A549 (cell line): ENCODE results near the gene SOX5. TPM values are rescaled to one million over a fixed set of nuclear protein-coding genes. Genes with fewer than 3 reads are reported as not detected.

ENCODE experiments used
- ATAC-seq, 2 experiments: fragments of 200-7000 bp in 1 of 2; fragments of >200 bp in 1 of 2; cut with Nextera tagmentation in 1 of 2; cut with Tn5 transposase in 1 of 2; 3 replicates each; pipeline versions ENCODE4 v1.8.0 to v1.9.1; 2018 to 2020; ENCODE audit warnings: mild to moderate bottlenecking in 1 of 2, moderate library complexity in 1 of 2
- CTCF ChIA-PET: fragments of 300-600 bp; sonication (Branson Sonifier 250); formaldehyde crosslinking; extraction: SDS; loops from one replicate; lab custom pipeline; 2021; ENCODE audit warnings: antibody characterized with exemption, inconsistent platforms; lab: Yijun Ruan, JAX
- POLR2A ChIA-PET: fragments of 350-600 bp; formaldehyde crosslinking; extraction: SDS; loops from one replicate; lab custom pipeline; 2021; ENCODE audit warnings: antibody characterized with exemption, inconsistent platforms; lab: Yijun Ruan, JAX
- DNase-seq, 2 experiments: peaks; one replicate each; pipeline versions ENCODE4 v3.0.0 to v3.0.0-alpha.2; 2011 to 2016; ENCODE audit warnings: low read depth in 1 of 2, low spot score in 1 of 2
- FAIRE-seq: peaks from 2 replicates; lab custom pipeline; 2011; peaks lifted over from hg19 to GRCh38; lab: Jason Lieb, UNC
- H3K27ac ChIP-seq, 2 experiments: fragments of >200 bp; sonication (Bioruptor Twin); formaldehyde crosslinking; 3 replicates each; pipeline ENCODE4 v1.5.1; 2016 to 2017
- H3K4me1 ChIP-seq: fragments of >200 bp; sonication (Bioruptor Twin); formaldehyde crosslinking; 3 replicates; pipeline ENCODE4 v1.6.1; 2016
- H3K4me2 ChIP-seq: fragments of >200 bp; sonication (Bioruptor Twin); formaldehyde crosslinking; 3 replicates; pipeline ENCODE4 v1.6.1; 2016
- H3K4me3 ChIP-seq: fragments of >200 bp; sonication (Bioruptor Twin); formaldehyde crosslinking; 3 replicates; pipeline ENCODE4 v1.5.1; 2016
- H3K9me3 ChIP-seq: fragments of >200 bp; sonication (Bioruptor Twin); formaldehyde crosslinking; 3 replicates; pipeline ENCODE4 v1.6.1; 2016
- BCL3 ChIP-seq: fragments of >200 bp; sonication (Bioruptor Twin); formaldehyde crosslinking; IDR thresholded peaks from 3 replicates; pipeline ENCODE4 v1.6.1; 2016
- BHLHE40 ChIP-seq: IDR thresholded peaks from 2 replicates; pipeline ENCODE4 v1.6.1; 2012; ENCODE audit warnings: low read depth, low read length, inconsistent platforms
- CEBPB ChIP-seq, 2 experiments: fragments of >200 bp in 1 of 2; sonication (Bioruptor Twin) in 1 of 2; formaldehyde crosslinking in 1 of 2; IDR thresholded peaks; 2 replicates each; pipeline ENCODE4 v1.6.1; 2012 to 2016
- CHD2 ChIP-seq: fragments of 150-350 bp; IDR thresholded peaks from 2 replicates; pipeline ENCODE4 v1.6.1; 2014; ENCODE audit warnings: low read length; ENCODE audit not compliant: partially characterized antibody
- CHD4 ChIP-seq: fragments of 200-600 bp; sonication (generic); IDR thresholded peaks from 2 replicates; pipeline ENCODE4 v1.6.1; 2016; ENCODE audit warnings: antibody characterized with exemption, mild to moderate bottlenecking, borderline replicate concordance
- EHF ChIP-seq: fragments of 250-450 bp; sonication (Bioruptor Pico); IDR thresholded peaks from 2 replicates; pipeline ENCODE4 v1.5.0; 2020; ENCODE audit warnings: mild to moderate bottlenecking
- EHMT2 ChIP-seq: fragments of 200-600 bp; sonication (generic); IDR thresholded peaks from 2 replicates; pipeline ENCODE4 v1.6.1; 2016; ENCODE audit warnings: antibody characterized with exemption, low read depth, mild to moderate bottlenecking, moderate library complexity
- EP300 ChIP-seq, 2 experiments: fragments of >200 bp; sonication (Bioruptor Twin); formaldehyde crosslinking; IDR thresholded peaks; 2 replicates in 1 of 2; 3 replicates in 1 of 2; pipeline ENCODE4 v1.6.1; 2016 to 2017
- ESRRA ChIP-seq: fragments of 150-350 bp; IDR thresholded peaks from 2 replicates; pipeline ENCODE4 v1.6.1; 2014; ENCODE audit warnings: mild to moderate bottlenecking, low read length, borderline replicate concordance
- FOXS1 ChIP-seq: fragments of 250-450 bp; sonication (Bioruptor Pico); IDR thresholded peaks from 2 replicates; pipeline ENCODE4 v1.5.0; 2020; ENCODE audit warnings: mild to moderate bottlenecking, moderate library complexity
- GATA3 ChIP-seq: IDR thresholded peaks from 2 replicates; pipeline ENCODE4 v1.6.1; 2012; ENCODE audit warnings: borderline replicate concordance
- HES2 ChIP-seq: fragments of >200 bp; sonication (Bioruptor Twin); formaldehyde crosslinking; IDR thresholded peaks from 2 replicates; pipeline ENCODE4 v1.6.1; 2016
- HMGXB4 ChIP-seq: fragments of 250-450 bp; sonication (Bioruptor Pico); IDR thresholded peaks from 2 replicates; pipeline ENCODE4 v1.5.0; 2021; ENCODE audit warnings: mild to moderate bottlenecking, moderate library complexity, borderline replicate concordance
- HOXB13 ChIP-seq: fragments of 250-450 bp; sonication (Bioruptor Pico); IDR thresholded peaks from 2 replicates; pipeline ENCODE4 v1.5.0; 2020; ENCODE audit warnings: low read depth, mild to moderate bottlenecking, moderate library complexity
- KDM1A ChIP-seq: fragments of 200-600 bp; sonication (generic); IDR thresholded peaks from 2 replicates; pipeline ENCODE4 v1.6.1; 2016; ENCODE audit warnings: low read depth, mild to moderate bottlenecking
- MAFK ChIP-seq: fragments of 450-650 bp; IDR thresholded peaks from 2 replicates; pipeline ENCODE4 v1.6.1; 2014; ENCODE audit not compliant: partially characterized antibody
- MAX ChIP-seq: IDR thresholded peaks from 2 replicates; pipeline ENCODE4 v1.6.1; 2012
- NFE2L2 ChIP-seq: fragments of 150-350 bp; conservative IDR thresholded peaks from 2 replicates; pipeline ENCODE4 v1.6.1; 2014; ENCODE audit warnings: low read length
- NPAS2 ChIP-seq: fragments of 250-450 bp; sonication (Bioruptor Pico); IDR thresholded peaks from 2 replicates; pipeline ENCODE4 v1.8.0; 2022; ENCODE audit warnings: mild to moderate bottlenecking, moderate library complexity, borderline replicate concordance
- POLR2A ChIP-seq: IDR thresholded peaks from 2 replicates; pipeline ENCODE4 v1.6.1; 2012; ENCODE audit warnings: mild to moderate bottlenecking, low read length
- RAD21 ChIP-seq, 2 experiments: fragments of >200 bp in 1 of 2; sonication (Bioruptor Twin) in 1 of 2; formaldehyde crosslinking in 1 of 2; IDR thresholded peaks in 1 of 2; conservative IDR thresholded peaks in 1 of 2; 2 replicates in 1 of 2; 3 replicates in 1 of 2; pipeline ENCODE4 v1.6.1; 2012 to 2018; ENCODE audit warnings: inconsistent platforms in 1 of 2
- RARB ChIP-seq: fragments of 250-450 bp; sonication (Bioruptor Pico); IDR thresholded peaks from 2 replicates; pipeline ENCODE4 v1.8.0; 2021; ENCODE audit warnings: mild to moderate bottlenecking, moderate library complexity
- RCOR1 ChIP-seq: fragments of 150-350 bp; IDR thresholded peaks from 2 replicates; pipeline ENCODE4 v1.6.1; 2014; ENCODE audit warnings: antibody characterized with exemption, low read length, low read depth
- REST ChIP-seq: fragments of 200-600 bp; sonication (generic); IDR thresholded peaks from 2 replicates; pipeline ENCODE4 v1.6.1; 2016; ENCODE audit warnings: antibody characterized with exemption, mild to moderate bottlenecking, moderate library complexity
- RFX5 ChIP-seq: fragments of 450-650 bp; IDR thresholded peaks from 2 replicates; pipeline ENCODE4 v1.7.1; 2014; ENCODE audit warnings: antibody characterized with exemption, mild to moderate bottlenecking, moderate library complexity
- TFCP2L1 ChIP-seq: fragments of 250-450 bp; sonication (Bioruptor Pico); IDR thresholded peaks from 2 replicates; pipeline ENCODE4 v1.5.0; 2021; ENCODE audit warnings: mild to moderate bottlenecking
- TP53 ChIP-seq: fragments of 250-450 bp; sonication (Bioruptor Pico); IDR thresholded peaks from 2 replicates; pipeline ENCODE4 v1.5.0; 2021; ENCODE audit warnings: mild to moderate bottlenecking, moderate library complexity
- ZC3H11A ChIP-seq: fragments of 450-650 bp; IDR thresholded peaks from 2 replicates; pipeline ENCODE4 v1.6.1; 2014; ENCODE audit warnings: antibody characterized with exemption, mild to moderate bottlenecking
- ZFP36 ChIP-seq: fragments of 450-650 bp; IDR thresholded peaks from 2 replicates; pipeline ENCODE4 v1.6.1; 2014; ENCODE audit warnings: borderline replicate concordance; ENCODE audit not compliant: partially characterized antibody
- whole genome bisulfite sequencing: methylation state at CpG from one replicate; pipeline ENCODE4 v1.1.6; 2017; ENCODE audit errors: missing lambda C conversion rate; 5-methylcytosine and 5-hydroxymethylcytosine counted together
- polyA plus RNA-seq, 4 experiments: library from polyadenylated mRNA; depleted of rRNA in 3 of 4; stranded (reverse); fragments of >200 nt; fragmentation: RNase III in 1 of 4; extraction: RNeasy Plus Mini Kit Qiagen cat#74134 plus additional on column Dnase treatment in 1 of 4; gene quantifications; 2 replicates in 3 of 4; 3 replicates in 1 of 4; pipeline ENCODE4 v1.2.3, GENCODE V29; 2011 to 2017

The SOX5 gene
- polyA plus RNA-seq, 2 of the 4 experiments (the other 2 are of a cell fraction) = not detected

- FAIRE-seq (no peak), ATAC-seq (no peak), DNase-seq (no peak)
- Histone ChIP-seq H3K4me2 (no peak overlapping the region), H3K9me3 (0 out of 3 replicates have a peak, but pooled peaks cover 2% of the 10 kb centered on the region), H3K27ac (no peak overlapping the region), H3K4me1 (no peaks in the 10 kb centered on the region), H3K4me3 (no peak overlapping the region)
- TF ChIP-seq KDM1A = no peak
- TF ChIP-seq NPAS2 (CRISPR knock-in tag) = no peak
- TF ChIP-seq RCOR1 = no peak
- TF ChIP-seq TP53 (CRISPR knock-in tag) = no peak
- TF ChIP-seq HMGXB4 = no peak
- no peak for TF ChIP-seq ESRRA
- no peak for TF ChIP-seq EHMT2
- TF ChIP-seq BCL3 = no peak
- no peak for TF ChIP-seq POLR2A
- TF ChIP-seq NFE2L2 = no peak
- TF ChIP-seq MAX = no peak
- no peak for TF ChIP-seq TFCP2L1 (CRISPR knock-in tag)
- no peak for TF ChIP-seq ZFP36
- TF ChIP-seq GATA3 = no peak
- no peak for TF ChIP-seq MAFK
- ChIA-PET POLR2A (no interaction called here), CTCF (interaction anchor here (0.6 kb wide), 1 partner anchor 128 kb away, joined by 4 read pairs; no protein-coding TSS in a partner anchor)
- 2% methylated on average over 1 of the region's 1 CpG for WGBS
Measured at GRCh38 chr12:23618718-23619117, 330.8 kb downstream of the SOX5 start.

GRCh38 chr12:23617749-23618148 lies 331.7 kb downstream of the SOX5 start:
- FAIRE-seq (no peak), ATAC-seq (no peak)

More at GRCh38 chr12:23617749-23618148, 331.7 kb downstream of the SOX5 start:
- CTCF ChIA-PET = no interaction called here
- TF ChIP-seq KDM1A (no peak), EP300 (IDR thresholded peaks at IDR 0.05) (no peak), HOXB13 (CRISPR knock-in tag) (no peak), REST (no peak), BHLHE40 (no peak), RARB (no peak), HES2 (no peak), TP53 (CRISPR knock-in tag) (no peak), RCOR1 (no peak), MAX (no peak), CEBPB (IDR thresholded peaks at IDR 0.05) (no peak), RFX5 (no peak), ZFP36 (no peak), ZC3H11A (no peak), FOXS1 (CRISPR knock-in tag) (no peak), NPAS2 (CRISPR knock-in tag) (no peak), EHF (CRISPR knock-in tag) (no peak), RAD21 (conservative IDR thresholded peaks at IDR 0.05 in 1 of 2, IDR thresholded peaks at IDR 0.05 in 1 of 2) (no peak), CHD4 (no peak), CHD2 (no peak)
- Histone ChIP-seq H3K4me1 (no peaks in the 10 kb centered on the region), H3K9me3 (0 out of 3 replicates have a peak, but pooled peaks cover 2% of the 10 kb centered on the region), H3K4me3 (no peak overlapping the region), H3K27ac (no peak overlapping the region), H3K4me2 (no peak overlapping the region)
- POLR2A ChIA-PET = no interaction called here
- no peak for DNase-seq
- WGBS = 6% methylated on average over 5 of the region's 5 CpGs
